A673 (cell line): ENCODE measurements around the gene KAT5. TPM values are rescaled to one million over a fixed set of nuclear protein-coding genes. Genes with fewer than 3 reads are reported as not detected.
A peak's percentile ranks its signal among the peaks of the same experiment; 100 is the strongest.

Experiments
- BruUV-seq: library from RNA; stranded (reverse); fragments of 400-500 nt; replicated peaks from 2 replicates; lab custom pipeline; 2021; lab: Mats Ljungman, UMichigan
- CTCF ChIA-PET: fragments of 300-600 bp; sonication (Branson Sonifier 250); formaldehyde crosslinking; loops from one replicate; lab custom pipeline; 2022; ENCODE audit warnings: antibody characterized with exemption; lab: Charles Lee
- POLR2A ChIA-PET: fragments of 300-600 bp; sonication (Branson Sonifier 250); formaldehyde crosslinking; loops from one replicate; lab custom pipeline; 2022; ENCODE audit warnings: antibody characterized with exemption; ENCODE audit not compliant: low non-redundant PET; lab: Charles Lee
- DNase-seq: peaks from one replicate; pipeline ENCODE4 v3.0.0-alpha.2; 2015; ENCODE audit warnings: low spot score
- H3K27ac ChIP-seq: fragments of 200-600 bp; sonication (generic); 2 replicates; pipeline ENCODE4 v1.5.1; 2016; ENCODE audit warnings: mixed run types, low read depth, mild to moderate bottlenecking, mixed read lengths, antibody characterized with exemption, low read length; ENCODE audit not compliant: poor library complexity, severe bottlenecking
- H3K27me3 ChIP-seq: fragments of 200-600 bp; sonication (generic); replicated peaks from 2 replicates; pipeline ENCODE4 v1.6.1; 2017; ENCODE audit warnings: mixed run types, low read depth, mild to moderate bottlenecking, mixed read lengths, antibody characterized with exemption, low read length; ENCODE audit not compliant: insufficient read depth, poor library complexity
- H3K36me3 ChIP-seq: fragments of 200-600 bp; sonication (generic); 2 replicates; pipeline ENCODE4 v1.6.1; 2016; ENCODE audit warnings: mixed run types, mild to moderate bottlenecking, mixed read lengths, antibody characterized with exemption, low read length; ENCODE audit not compliant: insufficient read depth, poor library complexity, severe bottlenecking
- H3K4me1 ChIP-seq: fragments of 200-600 bp; sonication (generic); 2 replicates; pipeline ENCODE4 v1.6.1; 2017; ENCODE audit warnings: mixed run types, mild to moderate bottlenecking, mixed read lengths, antibody characterized with exemption, low read length; ENCODE audit not compliant: insufficient read depth, poor library complexity, severe bottlenecking
- H3K4me3 ChIP-seq: fragments of 200-600 bp; sonication (generic); 2 replicates; pipeline ENCODE4 v1.5.1; 2016; ENCODE audit warnings: low read depth, mixed run types, mild to moderate bottlenecking, mixed read lengths, low read length; ENCODE audit not compliant: poor library complexity, severe bottlenecking
- H3K9me3 ChIP-seq: fragments of 200-600 bp; sonication (generic); 2 replicates; pipeline ENCODE4 v1.6.1; 2016; ENCODE audit warnings: mixed run types, low read depth, mild to moderate bottlenecking, mixed read lengths, antibody characterized with exemption, low read length; ENCODE audit not compliant: poor library complexity, severe bottlenecking
- CTCF ChIP-seq: fragments of 300-800, 200-600 bp; sonication (generic); conservative IDR thresholded peaks from 2 replicates; pipeline ENCODE4 v1.5.1; 2017; ENCODE audit warnings: low read depth, mild to moderate bottlenecking, antibody characterized with exemption, low read length, moderate library complexity, mixed read lengths
- EZH2 ChIP-seq: fragments of 200-600 bp; sonication (generic); IDR thresholded peaks from 2 replicates; pipeline ENCODE4 v1.6.1; 2017; ENCODE audit warnings: borderline replicate concordance, low read depth, mild to moderate bottlenecking, mixed read lengths, antibody characterized with exemption, low read length; ENCODE audit not compliant: poor library complexity, severe bottlenecking
- intact Hi-C: fragments of 100-400 bp; cut with micrococcal nuclease; formaldehyde crosslinking; loops from one replicate; pipeline ENCODE4 v1.10.0; 2022; ENCODE audit not compliant: unreplicated experiment
- total RNA-seq: library from RNA; stranded (reverse); gene quantifications from 2 replicates; pipeline ENCODE4 v1.2.3, GENCODE V29; 2021

The KAT5 gene
- total RNA-seq, 1 experiment from 2014 or later = 71.3 TPM

- no TSS peak for BruUV-seq
- Histone ChIP-seq H3K4me3 (no peak overlapping the region), H3K4me1 (peaks cover 8% of the 10 kb centered on the region), H3K27ac (no peak overlapping the region), H3K27me3 (no peaks in the 10 kb centered on the region), H3K36me3 (peaks cover 61% of the 10 kb centered on the region), H3K9me3 (no peaks in the 10 kb centered on the region)
- DNase-seq = no peak
- TF ChIP-seq CTCF (no peak), EZH2 (no peak)
- intact Hi-C loops = no loop called here
- ChIA-PET CTCF (no interaction called here), POLR2A (no interaction called here)
Observed at GRCh38 chr11:65718531-65718930, 6.5 kb downstream of the KAT5 start.

DNA sequence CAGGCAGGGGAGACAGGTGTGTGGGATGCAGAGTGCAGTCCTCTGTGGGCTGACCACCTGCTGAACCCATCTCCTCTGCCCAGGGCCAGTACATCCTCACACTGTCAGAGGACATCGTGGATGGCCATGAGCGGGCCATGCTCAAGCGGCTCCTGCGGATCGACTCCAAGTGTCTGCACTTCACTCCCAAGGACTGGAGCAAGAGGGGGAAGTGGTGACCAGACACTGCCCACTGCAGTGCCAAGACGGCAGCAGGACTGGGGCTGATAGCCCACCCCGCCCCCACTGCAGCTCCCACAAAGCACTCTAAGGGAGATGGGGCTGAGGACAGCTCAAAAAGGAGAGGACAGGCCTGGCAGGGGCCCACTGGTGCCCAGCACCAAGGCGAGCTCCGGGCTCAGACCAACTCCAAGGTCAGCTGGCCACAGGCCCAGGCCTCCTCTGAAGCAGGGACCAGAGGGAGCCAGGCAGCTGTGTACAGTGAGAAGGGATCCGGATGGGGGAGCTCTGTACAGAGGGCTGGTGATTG is 7.0 kb downstream of the KAT5 start:
- intact Hi-C loops = no loop called here
- Histone ChIP-seq H3K36me3 (peaks cover 56% of the 10 kb centered on the region), H3K9me3 (no peaks in the 10 kb centered on the region), H3K27ac (no peak overlapping the region), H3K4me3 (peak overlapping the region; percentile 85), H3K27me3 (no peaks in the 10 kb centered on the region), H3K4me1 (peaks cover 8% of the 10 kb centered on the region)
- TF ChIP-seq CTCF = no peak
- no peak for TF ChIP-seq EZH2
- ChIA-PET POLR2A (no interaction called here), CTCF (interaction anchor here (1.9 kb wide), 1 partner anchor 61 kb away, joined by 9 read pairs; no protein-coding TSS in a partner anchor)
- no peak for DNase-seq
- no TSS peak for BruUV-seq

DNA sequence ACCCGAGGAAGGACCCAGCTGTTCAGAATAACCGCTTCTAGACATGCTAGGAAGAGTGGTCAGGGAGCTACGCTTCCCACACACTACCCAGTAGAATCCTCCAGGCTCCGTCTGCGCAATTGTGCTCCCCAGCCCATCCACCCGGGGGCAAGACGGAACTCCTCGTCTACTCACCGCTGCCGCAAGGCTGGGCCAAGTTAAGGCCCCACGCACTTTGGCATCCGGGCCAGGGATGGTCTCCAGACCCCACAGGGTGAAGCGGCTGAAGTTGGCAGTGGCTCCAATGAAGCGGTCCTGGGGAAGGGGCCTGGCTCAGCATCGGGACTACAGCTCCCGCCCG is 7.8 kb downstream of the KAT5 start:
- DNase-seq = peak; percentile 40
- ChIA-PET CTCF (interaction anchor here (1.9 kb wide), 1 partner anchor 60 kb away, joined by 9 read pairs; no protein-coding TSS in a partner anchor), POLR2A (no interaction called here)
- Histone ChIP-seq H3K4me3 (peak overlapping the region; percentile 85), H3K27ac (peak overlapping the region; percentile 84), H3K36me3 (peaks cover 48% of the 10 kb centered on the region), H3K27me3 (no peaks in the 10 kb centered on the region), H3K9me3 (no peaks in the 10 kb centered on the region), H3K4me1 (peaks cover 8% of the 10 kb centered on the region)
- no TSS peak for BruUV-seq
- intact Hi-C loops = no loop called here
- no peak for TF ChIP-seq EZH2
- no peak for TF ChIP-seq CTCF
